CD8-positive, alpha-beta memory T cell (primary cell): ENCODE results near the gene DNAJC1. TPM values are rescaled to one million over a fixed set of nuclear protein-coding genes. Genes with fewer than 3 reads are reported as not detected.
A peak's percentile ranks its signal among the peaks of the same experiment; 100 is the strongest.

Source experiments
- CTCF ChIA-PET: fragments of 350-600 bp; sonication (Branson Sonifier 250); formaldehyde crosslinking; loops from one replicate; lab custom pipeline; 2021; ENCODE audit warnings: antibody characterized with exemption; lab: Charles Lee
- POLR2A ChIA-PET: fragments of 350-600 bp; sonication (Branson Sonifier 250); formaldehyde crosslinking; loops from one replicate; lab custom pipeline; 2021; ENCODE audit warnings: antibody characterized with exemption; lab: Charles Lee
- DNase-seq, 5 donors: peaks; one replicate each; pipeline versions ENCODE4 v3.0.0 to v3.0.0-alpha.2; 2020 to 2022; ENCODE audit warnings: mixed read lengths in 1 of 5
- H3K27ac ChIP-seq: one replicate; pipeline ENCODE4 v1.7.0; 2013; ENCODE audit warnings: low read depth, mild to moderate bottlenecking, low read length, moderate library complexity
- H3K27me3 ChIP-seq: 2 replicates; pipeline ENCODE4 v1.7.0; 2013; ENCODE audit warnings: low read length, mild to moderate bottlenecking; ENCODE audit not compliant: insufficient read depth, poor library complexity, severe bottlenecking
- H3K36me3 ChIP-seq: 2 replicates; pipeline ENCODE4 v1.7.0; 2013; ENCODE audit warnings: mild to moderate bottlenecking, low read length, moderate library complexity; ENCODE audit not compliant: insufficient read depth
- H3K4me1 ChIP-seq: 2 replicates; pipeline ENCODE4 v1.7.0; 2013; ENCODE audit warnings: mild to moderate bottlenecking, low read length, moderate library complexity; ENCODE audit not compliant: insufficient read depth
- H3K4me3 ChIP-seq: 2 replicates; pipeline ENCODE4 v1.7.0; 2013; ENCODE audit warnings: mild to moderate bottlenecking, low read length
- H3K9me3 ChIP-seq: 2 replicates; pipeline ENCODE4 v1.7.0; 2013; ENCODE audit warnings: mild to moderate bottlenecking, low read length
- H3K27ac Mint-ChIP-seq, 8 donors: one replicate each; pipeline ENCODE4 v1.8.0; 2020 to 2021; ENCODE audit warnings: mixed read lengths in 8 of 8, mild to moderate bottlenecking in 6 of 8, inconsistent platforms in 3 of 8, moderate library complexity in 3 of 8
- H3K27me3 Mint-ChIP-seq, 2 donors: one replicate each; pipeline ENCODE4 v1.8.0; 2020 to 2021; ENCODE audit warnings: mixed read lengths in 2 of 2, mild to moderate bottlenecking in 1 of 2, moderate library complexity in 1 of 2
- H3K36me3 Mint-ChIP-seq, 3 donors: one replicate each; pipeline ENCODE4 v1.8.0; 2020 to 2021; ENCODE audit warnings: mixed read lengths in 3 of 3, inconsistent platforms in 1 of 3, mild to moderate bottlenecking in 1 of 3
- H3K4me1 Mint-ChIP-seq, 3 donors: one replicate each; pipeline ENCODE4 v1.8.0; 2020 to 2021; ENCODE audit warnings: mixed read lengths in 3 of 3, inconsistent platforms in 1 of 3, mild to moderate bottlenecking in 1 of 3
- H3K4me3 Mint-ChIP-seq, 7 donors: one replicate each; pipeline ENCODE4 v1.8.0; 2020 to 2021; ENCODE audit warnings: mixed read lengths in 7 of 7, mild to moderate bottlenecking in 6 of 7, moderate library complexity in 4 of 7, inconsistent platforms in 2 of 7
- H3K9me3 Mint-ChIP-seq, 5 donors: one replicate each; pipeline ENCODE4 v1.8.0; 2020 to 2022; ENCODE audit warnings: mixed read lengths in 5 of 5, mild to moderate bottlenecking in 3 of 5, moderate library complexity in 2 of 5, inconsistent platforms in 1 of 5
- polyA plus RNA-seq: library from polyadenylated mRNA; unstranded; fragments of 300-500 nt; fragmentation: Illumina TruSeq; gene quantifications from one replicate; pipeline ENCODE4 v1.2.3, GENCODE V29; 2021
- total RNA-seq, 2 experiments: library from RNA; stranded (reverse); gene quantifications; one replicate each; pipeline ENCODE4 v1.2.3, GENCODE V29; 2021

DNAJC1 gene
- total and polyA plus RNA-seq, 3 experiments from 2014 or later = 30.8 to 46.0 (median 31.8) TPM

DNA sequence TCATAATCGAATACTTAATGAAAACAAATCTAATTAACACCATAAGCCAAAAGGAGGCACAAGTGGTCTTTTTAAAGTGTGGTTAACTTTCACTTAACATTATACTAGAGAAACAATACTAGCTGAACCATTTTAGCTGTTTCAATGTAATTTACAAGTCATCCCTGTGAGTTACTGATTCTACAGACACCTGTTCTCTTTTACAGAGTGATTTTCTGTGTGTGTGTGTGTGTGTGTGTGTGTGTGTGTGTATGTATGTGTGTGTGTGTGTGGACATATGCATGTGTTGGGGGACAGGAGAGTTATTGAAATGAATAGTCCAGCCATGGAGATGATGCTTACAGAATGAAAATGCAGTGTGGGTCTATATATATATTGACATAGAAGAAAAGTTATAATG is 200.2 kb downstream of the DNAJC1 start:
- Mint-ChIP-seq H3K4me1 (peaks cover 4 to 10% (median 7%) of the 10 kb centered on the region in 3 donors), H3K36me3 (peaks cover 7 to 15% (median 14%) of the 10 kb centered on the region in 3 donors), H3K9me3 (no peaks in the 10 kb centered on the region), H3K27ac (peak overlapping the region in 1 of 8 donors; percentile 6), H3K4me3 (no peak overlapping the region), H3K27me3 (no peaks in the 10 kb centered on the region)
- CTCF ChIA-PET = no interaction called here
- Histone ChIP-seq H3K9me3 (no peaks in the 10 kb centered on the region), H3K27me3 (no peaks in the 10 kb centered on the region), H3K27ac (no peak overlapping the region), H3K4me3 (no peak overlapping the region), H3K36me3 (no peaks in the 10 kb centered on the region), H3K4me1 (peaks cover 4% of the 10 kb centered on the region)
- DNase-seq = no peak
- POLR2A ChIA-PET = no interaction called here

DNA sequence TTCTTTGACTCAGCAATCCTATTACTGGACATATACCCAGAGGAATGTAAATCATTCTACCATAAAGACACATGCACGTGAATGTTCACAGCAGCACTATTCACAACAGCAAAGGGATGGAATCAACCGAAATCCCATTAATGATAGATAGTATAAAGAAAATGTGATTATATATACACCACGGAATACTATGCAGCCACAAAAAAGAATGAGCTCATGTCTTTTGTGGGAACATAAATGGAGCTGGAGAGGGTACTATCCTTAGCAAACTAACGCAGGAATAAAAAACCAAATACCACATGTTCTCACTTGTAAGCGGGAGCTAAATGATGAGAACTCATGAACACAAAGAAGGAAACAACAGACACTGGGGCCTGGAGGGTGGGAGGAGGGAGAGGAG is 201.9 kb downstream of the DNAJC1 start:
- Mint-ChIP-seq H3K9me3 (no peaks in the 10 kb centered on the region), H3K4me1 (peaks cover 21 to 25% (median 22%) of the 10 kb centered on the region in 3 donors), H3K27me3 (no peaks in the 10 kb centered on the region), H3K4me3 (no peak overlapping the region), H3K36me3 (peaks cover 11 to 17% (median 15%) of the 10 kb centered on the region in 3 donors), H3K27ac (no peak overlapping the region)
- Histone ChIP-seq H3K9me3 (no peaks in the 10 kb centered on the region), H3K27me3 (no peaks in the 10 kb centered on the region), H3K36me3 (no peaks in the 10 kb centered on the region), H3K27ac (no peak overlapping the region), H3K4me1 (peaks cover 20% of the 10 kb centered on the region), H3K4me3 (no peak overlapping the region)
- ChIA-PET CTCF (no interaction called here), POLR2A (no interaction called here)
- no peak for DNase-seq

DNA sequence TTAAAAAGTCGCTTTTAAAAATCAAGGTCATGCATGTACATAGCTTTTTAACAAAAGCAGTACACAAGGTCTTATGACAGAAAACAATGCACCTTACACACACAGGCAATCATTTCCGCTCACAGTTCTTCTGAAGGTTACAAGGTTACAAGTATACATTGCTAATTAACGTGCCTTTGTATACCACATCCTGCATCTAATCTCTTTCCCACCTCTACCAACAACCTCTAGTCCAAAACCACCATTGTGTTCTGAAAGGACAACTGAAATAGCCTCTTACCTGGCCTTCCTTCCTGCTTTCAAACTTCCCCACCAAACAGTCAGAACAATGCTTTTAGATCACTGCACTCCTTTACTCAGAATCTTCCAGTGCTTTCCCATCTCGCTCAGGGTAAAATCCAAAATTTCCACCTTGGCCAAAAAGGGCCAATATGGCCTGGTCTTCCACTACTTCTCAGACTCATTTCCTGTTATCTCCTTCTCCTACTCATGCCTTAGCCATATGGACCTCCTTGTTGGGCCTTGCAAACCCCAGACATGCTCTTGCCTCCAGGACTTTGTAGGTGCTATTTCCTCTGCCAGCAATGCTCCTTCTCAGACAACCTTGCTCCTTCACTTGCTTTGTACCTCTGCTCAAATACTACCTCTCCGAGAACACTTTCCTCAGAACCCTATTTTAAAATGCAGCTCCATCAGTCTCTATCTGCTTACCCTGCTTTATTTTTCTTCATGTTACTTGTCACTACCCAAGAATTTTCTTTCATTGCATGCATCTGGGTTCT is 205.4 kb downstream of the DNAJC1 start:
- Histone ChIP-seq H3K36me3 (no peaks in the 10 kb centered on the region), H3K27ac (no peak overlapping the region), H3K27me3 (no peaks in the 10 kb centered on the region), H3K4me1 (peaks cover 20% of the 10 kb centered on the region), H3K9me3 (no peaks in the 10 kb centered on the region), H3K4me3 (no peak overlapping the region)
- H3K27ac Mint-ChIP-seq = peak overlapping the region; percentile 7 to 82 (median 34)
- ChIA-PET POLR2A (no interaction called here), CTCF (no interaction called here)
- H3K27me3 Mint-ChIP-seq = no peaks in the 10 kb centered on the region
- H3K9me3 Mint-ChIP-seq = no peaks in the 10 kb centered on the region
- peaks cover 5 to 20% (median 13%) of the 10 kb centered on the region in 3 donors for H3K36me3 Mint-ChIP-seq
- peak overlapping the region in 4 of 7 donors; percentile 5 to 24 (median 14) for H3K4me3 Mint-ChIP-seq
- peaks cover 20 to 30% (median 22%) of the 10 kb centered on the region in 3 donors for H3K4me1 Mint-ChIP-seq
- peak in 1 of 5 donors; percentile 30 for DNase-seq

DNA sequence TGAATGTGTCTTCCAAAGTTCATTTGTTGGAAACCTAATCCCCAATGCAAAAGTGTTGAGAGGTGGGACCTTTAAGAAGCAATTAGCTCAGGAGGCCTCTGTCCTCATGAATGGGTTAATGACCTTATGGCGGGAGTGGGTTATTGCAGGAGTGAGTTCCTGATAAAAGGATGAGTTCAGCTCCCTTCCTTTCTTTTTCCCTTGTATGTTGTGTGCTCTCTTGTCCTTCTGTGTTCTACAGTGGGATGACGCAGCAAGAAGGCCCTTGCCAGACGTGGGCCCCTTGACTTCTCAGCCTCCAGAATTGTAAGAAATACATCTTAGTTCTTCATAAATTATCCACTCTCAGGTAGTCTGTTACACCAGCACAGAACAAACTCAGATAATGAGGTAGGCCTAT is 206.0 kb downstream of the DNAJC1 start:
- Mint-ChIP-seq H3K27me3 (no peaks in the 10 kb centered on the region), H3K4me3 (peak overlapping the region in 3 of 7 donors; percentile 9 to 24 (median 20)), H3K27ac (peak overlapping the region in 7 of 8 donors; percentile 3 to 82 (median 39)), H3K9me3 (no peaks in the 10 kb centered on the region), H3K4me1 (peaks cover 20 to 30% (median 22%) of the 10 kb centered on the region in 3 donors), H3K36me3 (peaks cover 5 to 19% (median 16%) of the 10 kb centered on the region in 3 donors)
- DNase-seq = no peak
- no peaks in the 10 kb centered on the region for H3K27me3 ChIP-seq
- ChIA-PET POLR2A (no interaction called here), CTCF (no interaction called here)
- H3K27ac ChIP-seq = no peak overlapping the region
- no peak overlapping the region for H3K4me3 ChIP-seq
- no peaks in the 10 kb centered on the region for H3K9me3 ChIP-seq
- H3K36me3 ChIP-seq = no peaks in the 10 kb centered on the region
- H3K4me1 ChIP-seq = peaks cover 20% of the 10 kb centered on the region

DNA sequence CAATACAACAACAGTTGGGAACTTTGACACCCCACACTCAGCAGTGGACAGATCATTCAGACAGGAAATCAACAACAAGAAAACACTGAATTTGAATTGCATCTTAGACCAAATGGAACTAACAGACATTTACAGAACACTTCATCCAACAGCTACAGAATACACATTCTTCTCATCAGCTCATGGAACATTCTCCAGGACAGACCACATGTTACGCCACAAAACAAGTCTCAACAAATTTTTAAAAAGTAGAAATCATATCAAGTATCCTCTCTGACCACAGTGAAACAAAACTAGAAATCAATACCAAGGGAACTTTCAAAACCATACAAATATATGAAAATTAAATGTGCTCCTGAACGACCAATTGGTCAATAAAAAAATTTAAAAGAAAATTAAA is 212.3 kb downstream of the DNAJC1 start:
- no peaks in the 10 kb centered on the region for H3K36me3 ChIP-seq
- H3K27ac ChIP-seq = no peak overlapping the region
- H3K36me3 Mint-ChIP-seq = peaks cover 13 to 27% (median 14%) of the 10 kb centered on the region in 3 donors
- ChIA-PET CTCF (no interaction called here), POLR2A (no interaction called here)
- no peaks in the 10 kb centered on the region for H3K27me3 ChIP-seq
- H3K27me3 Mint-ChIP-seq = no peaks in the 10 kb centered on the region
- H3K4me1 ChIP-seq = no peaks in the 10 kb centered on the region
- H3K4me1 Mint-ChIP-seq = peaks cover 9 to 22% (median 11%) of the 10 kb centered on the region in 3 donors
- no peak for DNase-seq
- peaks cover 6 to 10% (median 8%) of the 10 kb centered on the region in 5 donors for H3K9me3 Mint-ChIP-seq
- H3K9me3 ChIP-seq = no peaks in the 10 kb centered on the region
- H3K4me3 Mint-ChIP-seq = no peak overlapping the region
- no peak overlapping the region for H3K4me3 ChIP-seq
- H3K27ac Mint-ChIP-seq = no peak overlapping the region

DNA sequence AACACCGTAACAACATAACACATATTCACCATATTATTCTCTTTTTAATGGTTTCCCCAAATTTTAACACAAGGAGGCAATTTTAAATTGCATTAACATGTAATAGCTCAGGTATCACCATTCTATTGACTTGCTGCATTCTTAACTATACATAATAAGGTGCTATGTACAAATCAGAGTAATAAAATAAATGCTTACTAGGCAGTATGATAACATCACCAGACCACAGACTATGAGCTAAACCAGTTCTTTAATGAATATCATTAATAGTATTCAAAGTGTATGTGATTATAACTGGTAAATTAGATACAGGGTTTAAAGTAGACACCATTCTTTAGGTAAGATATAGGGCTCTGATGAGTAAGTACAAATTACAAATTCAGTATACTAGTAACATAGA is 226.6 kb downstream of the DNAJC1 start:
- Mint-ChIP-seq H3K4me3 (no peak overlapping the region), H3K36me3 (peaks cover 13 to 27% (median 19%) of the 10 kb centered on the region in 3 donors), H3K4me1 (peaks cover 2 to 11% (median 10%) of the 10 kb centered on the region in 3 donors), H3K9me3 (peaks cover 0 to 7% (median 2%) of the 10 kb centered on the region in 5 donors), H3K27me3 (no peaks in the 10 kb centered on the region), H3K27ac (no peak overlapping the region)
- ChIA-PET POLR2A (no interaction called here), CTCF (no interaction called here)
- Histone ChIP-seq H3K4me3 (no peak overlapping the region), H3K27ac (no peak overlapping the region), H3K4me1 (peaks cover 9% of the 10 kb centered on the region), H3K36me3 (no peaks in the 10 kb centered on the region), H3K27me3 (no peaks in the 10 kb centered on the region), H3K9me3 (no peaks in the 10 kb centered on the region)
- DNase-seq = no peak

DNA sequence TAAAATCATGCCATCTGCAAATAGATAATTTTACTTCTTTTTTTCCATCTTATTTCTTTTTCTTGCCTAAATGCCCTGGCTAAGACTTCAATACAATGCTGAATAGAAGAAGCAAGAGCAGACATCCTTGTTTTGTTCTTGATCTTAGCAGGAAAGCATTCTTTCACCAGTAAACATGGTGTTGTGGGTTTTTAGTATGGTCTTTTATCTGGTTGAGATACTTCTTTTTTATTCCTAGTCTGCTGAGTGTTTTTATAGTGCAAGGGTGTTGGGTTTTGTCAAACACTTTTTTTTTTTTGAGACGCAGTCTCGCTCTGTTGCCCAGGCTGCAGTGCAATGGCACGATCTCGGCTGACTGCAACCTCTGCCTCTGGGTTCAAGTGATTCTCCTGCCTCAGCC is 232.3 kb downstream of the DNAJC1 start:
- no peaks in the 10 kb centered on the region for H3K9me3 Mint-ChIP-seq
- peak overlapping the region in 1 of 8 donors; percentile 54 for H3K27ac Mint-ChIP-seq
- H3K4me3 Mint-ChIP-seq = no peak overlapping the region
- ChIA-PET POLR2A (no interaction called here), CTCF (no interaction called here)
- no peak for DNase-seq
- no peaks in the 10 kb centered on the region for H3K27me3 Mint-ChIP-seq
- Histone ChIP-seq H3K4me1 (peaks cover 11% of the 10 kb centered on the region), H3K27me3 (no peaks in the 10 kb centered on the region), H3K9me3 (no peaks in the 10 kb centered on the region), H3K36me3 (no peaks in the 10 kb centered on the region), H3K27ac (no peak overlapping the region), H3K4me3 (no peak overlapping the region)
- H3K4me1 Mint-ChIP-seq = no peaks in the 10 kb centered on the region
- peaks cover 3 to 8% (median 7%) of the 10 kb centered on the region in 3 donors for H3K36me3 Mint-ChIP-seq

DNA sequence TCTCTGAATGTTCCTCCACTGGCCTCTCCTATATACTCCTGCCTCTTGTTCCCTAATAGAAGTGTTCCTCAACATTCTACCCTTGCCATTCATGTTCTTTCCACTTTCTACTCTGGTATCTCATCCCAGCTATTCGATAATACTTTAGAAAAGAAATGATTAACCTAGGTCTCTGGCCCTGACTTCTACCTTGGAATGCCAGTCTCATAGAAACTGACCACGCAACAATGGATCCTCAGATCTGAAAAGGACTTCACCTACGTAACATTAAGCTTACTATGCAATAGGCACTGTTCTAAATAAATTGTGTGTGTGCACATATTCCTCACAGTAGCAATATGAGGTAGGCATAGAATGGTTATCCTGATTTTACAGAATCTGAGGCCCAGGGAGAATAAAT is 234.5 kb downstream of the DNAJC1 start:
- no peaks in the 10 kb centered on the region for H3K36me3 ChIP-seq
- no peaks in the 10 kb centered on the region for H3K9me3 ChIP-seq
- H3K9me3 Mint-ChIP-seq = no peaks in the 10 kb centered on the region
- no peak overlapping the region for H3K27ac ChIP-seq
- H3K4me3 ChIP-seq = no peak overlapping the region
- H3K27me3 ChIP-seq = no peaks in the 10 kb centered on the region
- H3K27ac Mint-ChIP-seq = peak overlapping the region in 2 of 8 donors; percentile 9 to 15
- no peak overlapping the region for H3K4me3 Mint-ChIP-seq
- CTCF ChIA-PET = no interaction called here
- H3K36me3 Mint-ChIP-seq = peaks cover 5 to 13% (median 12%) of the 10 kb centered on the region in 3 donors
- H3K4me1 ChIP-seq = peaks cover 21% of the 10 kb centered on the region
- peaks cover 0 to 1% of the 10 kb centered on the region in 2 donors for H3K27me3 Mint-ChIP-seq
- DNase-seq = no peak
- H3K4me1 Mint-ChIP-seq = peaks cover 0 to 4% (median 3%) of the 10 kb centered on the region in 3 donors
- POLR2A ChIA-PET = no interaction called here
